GM19035 (cell line): Measurements from ENCODE around the gene TULP3.

Experiments used
- ATAC-seq: cut with Tn5 transposase; IDR thresholded peaks from one replicate; pipeline ENCODE4 v1.9.1; 2021; ENCODE audit not compliant: unreplicated experiment

Gene TULP3

DNA sequence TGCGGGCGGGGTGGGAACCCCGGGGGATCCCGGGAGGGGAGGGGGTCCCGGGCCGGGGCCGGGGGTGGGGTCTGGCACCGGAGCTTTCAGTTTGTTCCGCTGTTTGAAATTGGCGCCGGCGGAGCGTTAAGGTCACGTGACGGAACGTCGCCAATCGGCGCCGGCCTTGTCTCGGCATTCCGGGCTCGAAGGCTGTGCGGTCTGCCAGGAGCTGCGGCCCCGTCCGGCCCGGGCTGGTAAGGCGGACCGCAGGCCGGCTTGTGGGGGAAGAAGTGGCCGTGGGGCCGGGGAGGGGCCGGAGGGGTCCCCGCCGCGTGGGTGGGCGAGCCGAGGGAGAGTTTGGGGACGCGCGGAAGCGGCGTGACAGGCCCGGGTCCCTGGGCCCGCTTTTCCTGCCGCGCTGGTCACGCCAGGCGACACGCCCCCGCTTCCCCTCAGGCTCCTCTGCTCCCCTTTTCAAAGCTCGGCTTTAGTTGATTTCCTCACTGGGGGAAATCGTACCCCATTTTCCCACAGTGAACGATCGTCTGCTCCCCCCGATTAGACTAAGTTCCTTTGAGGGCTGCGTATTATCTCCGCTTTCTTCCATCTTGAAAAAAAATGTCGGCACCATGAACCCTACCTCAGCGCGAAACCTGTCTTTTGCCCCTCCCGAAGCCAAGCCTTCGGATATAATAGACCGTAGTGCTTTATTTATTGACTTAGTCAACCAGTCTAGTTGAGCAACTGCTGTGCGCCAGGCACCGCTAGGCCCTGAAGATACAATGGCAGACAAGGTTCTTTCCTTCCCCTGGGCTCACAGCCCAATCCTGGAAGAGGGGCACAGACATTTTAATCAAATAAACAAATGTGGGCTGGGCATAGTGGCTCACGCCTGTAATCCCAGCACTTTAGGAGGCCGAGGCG is 13.4 kb upstream of the TULP3 start, which contains the start of the genes FOXM1 and RHNO1:
Gene FOXM1, minus strand, starts transcription at position 128 of the 906 bp plus-strand sequence. CDS start 2,696 bp downstream, outside the sequence.
Gene RHNO1, plus strand, starts transcription at position 177 of the 906 bp plus-strand sequence. CDS start 8,144 bp downstream, outside the sequence.
- ATAC-seq, result peak; percentile 76

DNA sequence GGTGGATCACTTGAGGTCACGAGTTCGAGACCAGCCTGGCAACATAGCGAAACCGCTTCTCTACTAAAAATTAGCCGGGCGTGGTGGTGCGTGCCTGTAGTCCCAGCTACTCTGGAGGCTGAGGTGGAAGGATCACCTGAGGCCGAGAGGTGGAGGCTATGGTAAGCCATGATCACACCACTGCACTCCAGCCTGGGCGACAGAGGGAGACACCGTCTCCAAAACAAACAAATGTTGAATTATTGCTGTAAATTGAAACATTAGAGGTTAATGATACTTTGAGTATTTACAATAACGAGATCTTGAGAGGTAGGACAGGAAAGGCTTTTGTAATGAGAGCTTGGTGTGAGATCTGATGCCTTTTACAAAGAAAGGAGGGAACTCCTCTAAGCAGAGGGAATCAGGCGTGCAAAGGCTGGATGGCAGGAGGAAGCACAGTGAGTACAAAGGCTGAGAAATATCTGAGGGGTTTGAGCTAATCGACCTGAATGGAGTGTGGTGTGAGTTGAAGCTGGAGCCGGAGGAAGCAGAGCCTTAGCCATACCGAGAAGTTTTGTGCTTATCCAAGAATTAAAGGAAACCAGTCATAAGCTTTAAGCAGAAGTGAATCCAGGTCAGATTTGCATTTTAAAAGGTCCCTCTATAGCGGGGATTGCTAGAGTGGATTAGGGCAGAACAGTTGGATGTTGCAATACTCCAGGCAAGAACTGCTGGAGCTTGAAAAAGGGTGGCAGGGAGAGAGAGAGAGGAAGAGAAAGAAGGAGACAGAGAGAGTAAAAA is 12.5 kb upstream of the TULP3 start:
- no peak for ATAC-seq

- no peak for ATAC-seq
Observed at GRCh38 chr12:2879853-2880252, 10.8 kb upstream of the TULP3 start.

GRCh38 chr12:2884810-2885209 is 5.9 kb upstream of the TULP3 start:
- no peak for ATAC-seq

GRCh38 chr12:2886768-2887450 is 3.8 kb upstream of the TULP3 start:
- ATAC-seq, result no peak

DNA sequence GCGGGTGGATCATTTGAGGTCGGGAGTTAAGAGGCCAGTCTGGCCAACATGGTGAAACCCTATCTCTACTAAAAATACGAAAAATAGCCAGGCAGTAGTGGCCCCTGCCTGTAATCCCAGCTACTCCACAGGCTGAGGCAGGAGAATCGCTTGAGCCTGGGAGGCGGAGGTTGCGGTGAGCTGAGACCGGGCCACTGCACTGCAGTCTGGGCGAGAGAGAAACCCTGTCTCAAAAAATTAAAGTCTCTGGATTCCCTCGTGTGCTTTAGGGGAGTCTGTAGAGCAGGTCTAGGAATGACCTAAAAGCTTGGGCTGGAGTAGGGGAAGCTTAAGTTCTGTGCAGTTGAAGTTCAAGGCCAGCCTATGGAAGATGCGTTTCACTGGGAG is 697 bp upstream of the TULP3 start:
- no peak for ATAC-seq

- ATAC-seq, result peak; percentile 14
Observed at GRCh38 chr12:2891240-2892053, 756 bp downstream of the TULP3 start.

- ATAC-seq, result no peak
Observed at GRCh38 chr12:2892246-2892645, 1.6 kb downstream of the TULP3 start.

DNA sequence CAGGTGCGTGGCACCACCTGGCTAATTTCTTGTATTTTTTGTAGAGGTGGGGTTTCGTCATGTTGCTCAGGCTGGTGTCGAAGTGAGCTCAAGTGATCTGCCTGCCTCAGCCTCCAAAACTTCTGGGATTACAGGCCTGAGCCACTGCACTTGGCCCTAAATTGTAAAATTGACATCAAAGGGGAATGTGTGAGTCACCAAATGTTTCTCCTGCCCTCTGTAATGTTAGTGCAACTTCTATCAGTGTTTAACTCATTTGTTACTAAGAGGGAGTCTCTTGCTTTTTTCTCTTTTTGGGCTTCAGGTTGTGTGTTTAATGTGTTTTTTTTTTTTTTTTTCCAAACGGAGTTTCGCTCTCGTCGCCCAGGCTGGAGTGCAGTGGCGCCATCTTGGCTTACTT is 2.3 kb downstream of the TULP3 start:
- ATAC-seq, result no peak

DNA sequence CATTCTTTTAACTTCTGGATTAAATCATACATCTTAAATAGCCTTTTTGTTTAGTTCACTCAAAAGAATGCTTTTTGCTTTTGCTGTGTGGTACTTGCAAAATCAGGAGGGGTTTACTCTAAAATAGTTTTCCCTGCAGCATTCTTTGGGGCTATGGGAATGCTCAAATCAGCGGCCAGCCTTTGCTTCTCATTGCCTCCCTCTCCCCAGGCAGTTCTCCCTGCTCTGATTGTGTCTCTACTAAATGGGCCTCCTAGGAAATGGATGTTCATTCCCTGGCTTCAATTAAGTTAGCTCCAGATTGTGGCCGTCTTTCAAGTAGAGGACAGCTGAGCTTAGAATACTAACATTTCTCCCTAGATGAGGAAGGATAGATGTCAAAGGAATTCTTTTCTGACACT is 4.4 kb downstream of the TULP3 start:
- ATAC-seq, result no peak

DNA sequence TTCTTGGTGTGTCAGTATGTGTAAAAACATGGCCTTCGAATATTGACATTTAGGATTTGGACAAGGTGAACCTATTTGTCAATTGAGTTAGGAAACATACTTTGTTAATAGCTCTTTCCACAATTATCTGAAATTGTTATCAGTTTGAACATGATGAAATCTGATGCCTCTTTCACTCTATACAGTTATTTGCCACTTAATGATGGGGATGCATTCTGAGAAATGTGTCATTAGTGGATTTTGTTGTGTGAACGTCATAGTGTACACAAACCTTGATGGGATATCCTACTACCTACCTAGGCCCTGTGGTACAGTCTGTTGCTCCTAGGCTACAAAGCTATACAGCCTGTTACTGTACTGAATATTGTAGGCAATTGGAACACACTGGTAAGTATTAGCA is 4.8 kb downstream of the TULP3 start:
- no peak for ATAC-seq

GRCh38 chr12:2897418-2897817 is 6.7 kb downstream of the TULP3 start:
- ATAC-seq, result no peak

DNA sequence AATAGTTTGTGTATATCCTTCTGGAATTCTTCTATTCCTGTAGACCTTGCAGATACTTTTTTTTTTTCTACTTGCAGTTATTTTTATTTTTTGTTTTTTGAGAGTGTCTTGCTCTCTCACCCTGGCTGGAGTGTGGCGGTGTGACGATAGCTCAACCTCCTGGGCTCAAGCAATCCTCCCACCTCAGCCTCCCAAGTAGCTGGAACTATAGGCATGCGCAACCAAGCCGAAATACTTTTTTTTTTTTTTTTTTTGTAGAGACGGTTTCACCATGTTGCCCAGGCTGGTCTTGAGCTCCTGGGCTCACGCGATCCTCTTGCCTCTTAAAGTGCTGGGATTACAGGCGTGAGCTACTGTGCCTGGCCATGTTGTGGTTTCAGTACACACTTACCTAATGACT is 10.0 kb downstream of the TULP3 start:
- no peak for ATAC-seq

DNA sequence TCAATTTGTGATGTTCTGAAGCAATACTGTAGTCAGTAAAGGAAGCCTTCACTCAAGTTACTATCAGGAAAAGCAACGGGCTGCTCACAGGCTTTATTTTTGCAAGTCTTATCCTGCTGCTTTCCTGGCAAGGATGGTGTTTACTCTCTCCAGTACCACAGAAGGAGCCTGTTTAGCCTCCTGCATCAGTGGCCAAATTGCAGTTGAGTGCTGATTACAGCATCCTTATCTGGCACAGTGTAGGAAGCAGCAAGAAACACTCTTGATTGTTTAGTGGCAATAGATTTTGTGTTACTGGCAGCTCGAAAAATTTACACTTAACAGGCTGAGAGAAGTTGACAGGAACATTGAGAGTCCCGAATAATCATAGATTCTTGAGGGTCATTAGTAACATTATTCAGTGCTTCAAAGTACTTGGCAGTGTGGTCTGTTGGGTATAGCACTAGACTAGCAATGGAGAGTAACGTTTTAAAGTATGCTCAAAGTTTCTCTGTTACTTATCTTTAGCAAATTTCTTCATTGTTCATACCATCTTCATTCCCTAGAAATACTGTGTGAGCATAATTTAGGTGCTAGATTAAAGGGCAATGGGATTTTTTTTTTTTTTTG is 11.7 kb downstream of the TULP3 start:
- no peak for ATAC-seq

- ATAC-seq, result no peak
Observed at GRCh38 chr12:2904260-2904659, 13.6 kb downstream of the TULP3 start.

GRCh38 chr12:2912216-2912575 is 21.5 kb downstream of the TULP3 start:
- no peak for ATAC-seq

DNA sequence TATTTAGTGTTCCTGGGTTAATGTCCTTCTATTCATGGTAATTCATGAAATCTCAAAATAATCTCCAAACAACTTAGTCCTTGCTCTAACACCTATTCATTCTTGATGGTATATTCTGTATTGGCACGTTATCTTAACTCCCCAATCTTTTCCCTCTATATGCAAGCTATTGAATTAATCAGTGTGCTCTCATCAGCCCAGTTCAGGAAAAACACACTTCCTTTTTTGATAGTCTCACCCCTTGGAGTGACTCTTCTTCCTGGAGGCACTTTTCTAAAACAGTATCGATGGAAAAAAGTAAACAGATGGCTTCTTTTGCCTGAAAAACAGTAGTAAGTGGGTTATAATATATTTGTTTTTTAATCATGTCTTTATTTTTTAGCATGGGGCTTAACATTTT is 28.6 kb downstream of the TULP3 start:
- ATAC-seq, result no peak

GRCh38 chr12:2922329-2922728 is 31.6 kb downstream of the TULP3 start:
- ATAC-seq, result no peak

- ATAC-seq, result no peak
Observed at GRCh38 chr12:2923057-2923456, 32.4 kb downstream of the TULP3 start.

- no peak for ATAC-seq
Observed at GRCh38 chr12:2924019-2924418, 33.3 kb downstream of the TULP3 start.
